Measurements from ENCODE around the gene MACROD2.

DNA sequence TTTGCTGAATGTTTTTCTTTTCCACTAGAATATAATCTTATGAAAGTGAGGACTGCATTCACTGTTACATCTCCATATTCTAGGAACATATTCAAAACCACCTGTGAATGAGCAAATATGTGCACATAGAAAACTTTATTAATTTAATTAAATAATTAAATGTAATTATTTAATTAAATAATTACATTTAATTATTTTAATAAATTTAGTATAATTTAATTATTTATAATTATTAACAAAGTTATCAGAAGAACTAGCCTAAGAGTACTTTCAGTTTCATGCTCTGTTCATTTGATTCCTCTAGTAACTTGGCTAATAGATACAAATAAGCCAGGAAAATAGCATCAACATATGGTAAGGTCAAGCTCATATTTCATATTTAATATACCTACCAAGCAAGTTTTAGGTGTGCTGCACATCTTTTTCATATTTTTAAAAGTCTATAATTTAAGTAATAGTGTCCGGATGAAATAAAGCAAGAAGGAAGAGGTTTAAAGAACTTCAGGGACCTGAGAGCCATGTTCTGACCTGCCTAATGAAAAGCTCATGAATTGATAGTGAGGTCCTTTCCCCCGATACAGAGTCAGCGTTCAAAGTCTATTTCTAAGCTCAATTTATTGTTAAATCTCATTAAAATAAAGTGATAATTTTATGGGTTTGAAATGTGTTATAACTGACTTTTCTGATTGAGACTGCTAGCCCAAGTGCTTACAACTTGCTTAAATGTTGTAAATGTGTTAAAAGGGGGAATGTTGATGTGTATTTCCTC lies 703.5 kb downstream of the MACROD2 start:
- TF ChIP-seq POLR2A (IDR thresholded peaks at IDR 0.05; ENCODE audit: low read depth, low read length) (no peak), TAF1 (IDR thresholded peaks at IDR 0.05; ENCODE audit: low read depth, low read length) (no peak)
